Measurements from ENCODE around the gene MAGI2. TPM values are rescaled to one million over a fixed set of nuclear protein-coding genes. Genes with fewer than 3 reads are reported as not detected.

Gene MAGI2
- total RNA-seq, 1 donor from 2014 or later, result 4.0 TPM

GRCh38 chr7:78688376-78688775, 765.1 kb downstream of the MAGI2 start:
- no peaks in the 10 kb centered on the region for H3K36me3 ChIP-seq
- DNase-seq (ENCODE audit: low spot score in 2 of 2), result no peak
- no peak overlapping the region for H3K27ac ChIP-seq
- no peak overlapping the region for H3K4me3 ChIP-seq
- H3K27me3 ChIP-seq, result no peaks in the 10 kb centered on the region
- H3K4me1 ChIP-seq, result no peaks in the 10 kb centered on the region
- no peaks in the 10 kb centered on the region for H3K9me3 ChIP-seq
- intact Hi-C loops (cut with DNase I), result no loop called here
- TF ChIP-seq CTCF (IDR thresholded peaks at IDR 0.05), result no peak

GRCh38 chr7:78686189-78686588, 767.3 kb downstream of the MAGI2 start:
- intact Hi-C loops (cut with DNase I), result no loop called here
- TF ChIP-seq CTCF (IDR thresholded peaks at IDR 0.05), result no peak
- no peak for DNase-seq (ENCODE audit: low spot score in 2 of 2)
- H3K27me3 ChIP-seq, result no peaks in the 10 kb centered on the region
- no peak overlapping the region for H3K4me3 ChIP-seq
- no peaks in the 10 kb centered on the region for H3K4me1 ChIP-seq
- H3K27ac ChIP-seq, result no peak overlapping the region
- H3K9me3 ChIP-seq, result no peaks in the 10 kb centered on the region
- H3K36me3 ChIP-seq, result no peaks in the 10 kb centered on the region

GRCh38 chr7:78684201-78684600, 769.3 kb downstream of the MAGI2 start:
- Histone ChIP-seq H3K36me3 (no peaks in the 10 kb centered on the region), H3K27me3 (no peaks in the 10 kb centered on the region), H3K4me1 (no peaks in the 10 kb centered on the region), H3K4me3 (no peak overlapping the region), H3K27ac (no peak overlapping the region), H3K9me3 (no peaks in the 10 kb centered on the region)
- intact Hi-C loops (cut with DNase I), result no loop called here
- no peak for DNase-seq (ENCODE audit: low spot score in 2 of 2)
- TF ChIP-seq CTCF (IDR thresholded peaks at IDR 0.05), result no peak

GRCh38 chr7:78683566-78683965, 769.9 kb downstream of the MAGI2 start:
- no peak overlapping the region for H3K27ac ChIP-seq
- no peaks in the 10 kb centered on the region for H3K27me3 ChIP-seq
- DNase-seq (ENCODE audit: low spot score in 2 of 2), result no peak
- no peaks in the 10 kb centered on the region for H3K4me1 ChIP-seq
- H3K9me3 ChIP-seq, result no peaks in the 10 kb centered on the region
- intact Hi-C loops (cut with DNase I), result no loop called here
- H3K36me3 ChIP-seq, result no peaks in the 10 kb centered on the region
- no peak for TF ChIP-seq CTCF (IDR thresholded peaks at IDR 0.05)
- H3K4me3 ChIP-seq, result no peak overlapping the region

GRCh38 chr7:78679112-78679876, 774.2 kb downstream of the MAGI2 start:
- Histone ChIP-seq H3K36me3 (no peaks in the 10 kb centered on the region), H3K27ac (no peak overlapping the region), H3K4me1 (no peaks in the 10 kb centered on the region), H3K27me3 (no peaks in the 10 kb centered on the region), H3K9me3 (no peaks in the 10 kb centered on the region), H3K4me3 (no peak overlapping the region)
- no peak for TF ChIP-seq CTCF (IDR thresholded peaks at IDR 0.05)
- no peak for DNase-seq (ENCODE audit: low spot score in 2 of 2)
- intact Hi-C loops (cut with DNase I), result no loop called here

All from ascending aorta (tissue), 2 donors.